CD4-positive, alpha-beta T cell treated with Interleukin-4 for 4 hours (primary cell): ENCODE measurements around the gene SPRED3.
"Not testable (repeated sequence)": the region's sequence is repeated elsewhere in the genome, so short reads cannot be mapped to it uniquely, and the experiment has no call there.

ENCODE experiments used
- DNase-seq: peaks from one replicate; pipeline ENCODE4 v3.0.0-alpha.2; 2020

Gene SPRED3

DNA sequence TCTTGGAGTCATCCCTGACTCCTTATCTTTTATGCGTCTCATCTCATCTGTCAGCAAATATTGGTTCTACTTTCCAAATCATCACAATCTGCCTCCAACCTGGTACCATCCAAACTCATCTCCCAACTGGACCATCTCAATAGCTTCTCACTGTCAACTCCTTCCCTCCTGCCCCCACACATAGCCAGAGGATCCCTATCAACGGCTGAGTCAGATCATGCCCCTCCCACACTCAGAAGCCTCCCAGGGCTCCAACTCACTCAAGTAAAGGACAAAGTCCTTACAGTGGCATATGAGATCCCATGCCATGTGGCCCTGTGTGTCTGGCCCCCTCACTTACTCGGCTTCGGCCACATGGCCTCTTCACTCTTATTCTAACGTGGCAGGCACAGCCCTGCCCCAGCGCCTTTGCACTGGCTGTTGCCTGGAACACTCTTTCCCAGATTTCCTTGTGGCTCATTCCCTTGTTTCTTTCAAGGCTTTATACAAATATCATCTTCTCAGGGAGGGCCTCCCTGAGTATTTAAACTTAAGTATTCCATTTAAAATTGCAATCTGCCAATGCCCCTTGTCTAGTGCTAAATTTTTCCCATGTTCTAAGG is 4.3 kb downstream of the SPRED3 start:
- no peak for DNase-seq

- peak; percentile 65 for DNase-seq
Observed at GRCh38 chr19:38394488-38394887, 6.0 kb downstream of the SPRED3 start.

- peak; percentile 27 for DNase-seq
Observed at GRCh38 chr19:38395381-38396114, 7.1 kb downstream of the SPRED3 start.

DNA sequence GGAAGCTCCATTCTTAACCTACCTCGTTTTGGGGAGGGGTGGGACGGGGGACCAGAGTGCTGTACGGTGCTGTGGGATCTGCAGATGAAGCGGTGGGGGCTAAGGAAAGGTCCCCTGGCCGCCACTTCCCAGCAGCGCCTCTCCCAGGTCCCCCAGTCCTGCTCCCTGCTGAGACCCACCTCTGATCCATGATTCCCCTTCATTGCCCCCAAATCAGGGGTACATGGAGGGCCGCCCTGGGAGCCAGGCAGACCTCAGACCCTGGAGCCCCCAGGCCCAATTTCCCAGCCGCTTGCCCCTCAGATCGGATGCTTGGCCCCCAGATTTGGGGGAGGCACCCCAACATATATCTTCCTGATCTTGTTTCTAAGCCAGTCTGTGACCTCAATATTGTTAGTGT is 10.6 kb downstream of the SPRED3 start:
- no peak for DNase-seq

DNA sequence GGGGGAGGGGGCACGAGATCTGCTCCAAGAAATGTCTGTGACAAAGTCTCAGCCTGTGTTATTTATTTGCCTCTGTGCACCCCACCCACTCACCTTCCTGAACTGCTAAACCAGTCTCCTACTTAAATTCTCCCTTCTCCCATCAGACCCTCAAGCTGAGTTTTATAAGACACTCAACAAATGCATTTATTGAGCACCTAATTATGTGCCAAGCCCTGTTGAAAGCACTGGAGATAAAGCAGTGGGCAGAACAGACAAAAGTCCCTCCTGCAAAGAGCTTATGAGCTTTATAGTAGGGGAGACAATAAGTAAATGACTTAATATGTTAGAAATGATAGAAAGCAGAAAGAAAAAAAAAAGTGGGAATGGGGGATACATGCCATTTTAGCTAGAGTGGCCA is 11.0 kb downstream of the SPRED3 start:
- no peak for DNase-seq

DNA sequence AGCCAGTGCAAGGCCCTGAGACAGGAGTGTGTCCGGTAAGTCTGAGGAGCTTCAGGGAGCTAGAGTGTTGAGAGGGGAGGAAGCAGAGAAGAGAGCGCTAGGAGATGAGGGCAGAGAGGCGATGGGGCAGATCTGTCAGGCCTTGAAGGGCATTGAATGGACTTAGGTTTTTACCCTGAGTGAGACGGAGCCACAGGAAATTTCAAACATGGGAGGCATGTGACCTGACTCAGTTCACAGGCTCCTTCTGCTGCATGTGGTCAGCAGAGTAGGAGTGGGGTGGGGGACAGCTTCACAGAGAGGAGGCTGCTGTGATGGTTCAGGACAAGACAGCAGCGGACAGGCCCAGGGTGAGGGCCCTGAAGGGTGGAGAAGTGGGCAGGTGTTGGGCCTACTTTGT is 11.9 kb downstream of the SPRED3 start:
- no peak for DNase-seq

DNA sequence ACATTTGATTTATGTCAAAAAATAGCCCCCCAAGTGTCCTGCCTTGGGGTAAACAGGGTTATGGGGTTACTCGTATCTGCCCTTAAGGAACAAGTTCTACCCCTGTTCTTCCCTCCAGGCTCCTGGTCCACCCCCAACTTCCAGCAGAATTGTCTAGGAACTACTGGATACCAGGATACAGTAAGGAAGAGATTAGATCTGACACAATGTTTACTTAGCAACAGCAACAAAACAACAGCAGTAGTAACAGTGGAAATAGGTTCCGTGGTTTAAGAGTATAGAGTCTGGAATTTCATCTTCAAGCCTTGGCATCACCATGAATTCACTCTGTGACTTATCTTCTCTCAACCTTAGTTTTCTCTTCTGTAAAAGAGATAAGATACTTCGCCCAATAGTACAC is 12.7 kb downstream of the SPRED3 start:
- DNase-seq = no peak

DNA sequence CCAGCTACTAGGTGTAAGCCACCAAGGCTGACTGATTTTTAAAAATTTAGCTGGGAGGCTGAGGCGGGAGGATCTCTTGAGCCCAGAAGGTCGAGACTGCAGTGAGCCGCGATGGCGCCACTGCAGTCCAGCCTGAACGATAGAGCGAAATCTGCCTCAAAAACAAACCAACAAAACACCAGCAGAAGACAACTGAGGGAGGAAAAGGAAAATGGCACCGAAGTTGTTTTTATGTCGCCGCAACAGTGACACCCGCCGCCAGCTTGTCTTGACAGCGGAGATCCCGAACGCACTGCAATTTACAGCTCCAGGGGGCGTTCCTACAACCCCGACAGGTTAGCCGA is 14.1 kb downstream of the SPRED3 start:
- DNase-seq = no peak

DNA sequence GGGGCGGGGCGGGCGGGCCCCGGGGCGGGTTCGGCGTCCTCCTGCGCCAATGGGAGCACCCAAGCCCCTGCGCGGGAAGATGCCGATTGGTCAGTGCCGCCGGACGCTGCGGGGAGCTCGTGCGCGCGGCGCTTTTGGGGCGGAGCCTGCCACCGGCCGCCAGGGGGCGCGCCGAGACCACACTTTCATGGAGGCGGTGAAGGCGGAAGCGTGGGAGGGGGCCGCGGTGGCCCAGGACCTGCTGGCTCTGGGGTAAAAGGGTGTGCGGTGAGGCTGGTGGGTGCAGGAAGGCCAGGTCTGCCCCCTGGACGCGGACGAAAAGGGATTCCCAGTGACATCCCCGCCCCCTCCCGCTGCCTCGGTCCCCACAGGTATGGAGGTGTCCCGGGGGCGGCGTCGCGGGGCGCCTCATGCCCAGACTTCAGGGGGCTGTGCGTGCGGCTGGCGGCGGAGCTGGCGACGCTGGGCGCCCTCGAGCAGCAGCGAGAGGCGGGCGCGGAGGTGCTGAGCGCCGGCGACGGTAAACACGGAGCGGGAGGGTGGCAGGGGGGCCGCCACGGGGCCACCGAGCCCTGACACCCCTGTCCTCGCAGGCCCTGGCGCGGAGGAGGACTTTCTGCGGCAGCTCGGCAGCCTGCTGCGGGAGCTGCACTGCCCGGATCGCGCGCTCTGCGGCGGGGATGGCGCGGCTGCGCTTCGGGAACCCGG is 14.6 kb downstream of the SPRED3 start, which contains the start of gene FAM98C:
FAM98C (plus strand) TSS at position 127 of the 708 bp plus-strand sequence; CDS start at position 188, 61 bp downstream.
- DNase-seq = peak; percentile 97

- DNase-seq = no peak
Observed at GRCh38 chr19:38404858-38405257, 16.4 kb downstream of the SPRED3 start.

- DNase-seq = no peak
Observed at GRCh38 chr19:38405276-38405675, 16.8 kb downstream of the SPRED3 start.

DNA sequence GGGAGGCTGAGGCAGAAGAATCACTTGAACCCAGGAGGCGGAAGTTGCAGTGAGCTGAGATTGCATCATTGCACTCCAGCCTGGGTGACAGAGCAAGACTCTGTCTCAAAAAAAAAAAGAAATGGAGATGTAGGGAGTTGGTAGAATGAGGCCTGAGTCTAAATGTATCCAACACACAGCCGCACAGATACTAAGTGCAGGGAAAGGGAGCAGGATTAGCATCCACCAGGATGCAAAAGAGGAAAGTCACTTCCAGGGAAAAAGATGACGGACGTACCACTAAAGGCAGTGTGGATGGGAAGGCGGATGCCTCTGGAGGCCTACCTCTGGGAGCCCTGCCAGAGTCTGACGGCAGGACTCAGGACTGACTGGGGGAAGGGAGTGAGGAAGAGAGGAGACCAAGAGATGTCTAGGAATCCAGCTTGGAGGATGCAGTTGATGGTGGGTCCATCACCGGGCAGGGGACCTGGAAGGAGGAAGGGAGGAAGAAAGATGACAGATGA is 21.2 kb downstream of the SPRED3 start:
- no peak for DNase-seq

- DNase-seq = not testable (repeated sequence)
Observed at GRCh38 chr19:38410407-38410806, 21.9 kb downstream of the SPRED3 start.

GRCh38 chr19:38411041-38411712 is 22.7 kb downstream of the SPRED3 start:
- DNase-seq = no peak

DNA sequence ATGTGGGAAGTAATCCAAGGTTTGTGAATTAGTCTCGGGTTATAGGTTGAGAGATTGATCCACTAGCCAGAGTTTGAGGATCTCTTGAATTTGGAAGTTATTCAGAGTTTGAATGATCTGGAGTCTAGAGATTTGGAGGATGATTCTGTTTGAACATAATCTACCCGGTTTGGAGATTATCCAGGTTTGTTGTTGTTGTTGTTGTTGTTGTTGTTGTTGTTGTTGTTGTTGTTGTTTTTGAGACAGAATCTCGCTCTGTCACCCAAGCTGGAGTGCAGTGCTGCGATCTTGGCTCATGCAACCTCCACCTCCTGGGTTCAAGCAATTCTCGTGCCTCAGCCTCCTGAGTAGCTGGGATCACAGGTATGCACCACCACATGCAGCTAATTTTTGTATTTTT is 23.4 kb downstream of the SPRED3 start:
- not testable (repeated sequence) for DNase-seq

DNA sequence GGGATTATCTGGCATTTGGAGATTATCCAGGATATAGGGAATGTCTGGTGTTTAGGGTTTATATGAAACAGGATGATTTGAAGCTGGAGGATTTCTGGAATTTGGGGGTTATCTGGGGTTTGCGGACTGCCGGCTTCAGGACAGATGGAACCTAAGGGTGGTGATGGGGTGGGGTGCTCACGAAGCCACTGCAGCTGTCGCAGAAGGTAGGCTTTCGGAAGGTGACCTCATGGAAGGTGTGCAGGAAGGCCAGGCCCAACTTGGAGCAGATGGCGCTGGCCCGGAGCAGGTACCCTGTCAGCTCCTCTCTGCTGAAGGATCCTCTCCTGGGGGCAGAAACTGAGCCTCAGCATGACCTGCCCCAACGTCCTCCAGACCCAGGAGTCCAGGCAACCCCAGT is 24.0 kb downstream of the SPRED3 start:
- DNase-seq = no peak

DNA sequence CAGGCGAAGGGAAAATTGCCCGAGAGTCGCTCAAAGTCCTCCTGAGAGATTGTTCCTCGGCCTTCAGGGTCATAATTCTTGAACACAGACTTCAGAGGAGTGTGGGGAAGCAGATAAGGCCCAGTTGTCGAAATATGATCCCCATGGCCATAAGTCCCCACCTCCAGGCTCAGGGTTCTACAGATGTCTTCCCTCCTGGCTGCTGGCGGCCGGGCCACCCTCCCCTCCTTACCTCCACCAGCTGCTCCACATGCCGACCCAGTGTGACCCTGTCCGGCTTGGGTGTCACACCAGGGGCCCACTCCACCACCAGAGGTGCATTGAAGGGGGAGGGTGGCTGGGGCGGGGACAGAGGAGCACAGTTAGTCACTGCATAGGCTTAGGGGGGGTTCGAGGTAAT is 24.5 kb downstream of the SPRED3 start:
- DNase-seq = no peak

GRCh38 chr19:38413416-38413815 is 24.9 kb downstream of the SPRED3 start:
- no peak for DNase-seq

DNA sequence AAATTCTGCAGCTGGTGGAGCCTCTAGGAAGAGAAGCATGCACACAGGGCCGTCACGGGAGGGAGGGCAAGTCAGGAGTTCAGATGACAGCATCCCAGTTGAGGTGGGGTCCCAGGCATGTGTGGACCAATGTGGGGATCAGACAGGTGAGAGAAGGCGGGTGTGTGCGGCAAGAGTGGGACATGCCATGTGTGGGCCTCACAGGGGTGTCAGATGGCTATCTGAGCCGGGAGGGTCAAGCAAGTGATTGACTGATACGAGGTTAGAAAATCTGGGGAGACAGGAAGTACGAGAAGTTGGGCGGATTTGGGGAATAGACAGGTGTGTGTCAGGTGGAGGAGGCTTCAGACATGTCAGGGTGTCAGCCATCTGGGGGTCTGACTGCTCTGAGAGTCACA is 28.6 kb downstream of the SPRED3 start:
- DNase-seq = no peak

- peak; percentile 65 for DNase-seq
Observed at GRCh38 chr19:38417544-38418506, 29.3 kb downstream of the SPRED3 start.

- DNase-seq = no peak
Observed at GRCh38 chr19:38420935-38421334, 32.4 kb downstream of the SPRED3 start.

DNA sequence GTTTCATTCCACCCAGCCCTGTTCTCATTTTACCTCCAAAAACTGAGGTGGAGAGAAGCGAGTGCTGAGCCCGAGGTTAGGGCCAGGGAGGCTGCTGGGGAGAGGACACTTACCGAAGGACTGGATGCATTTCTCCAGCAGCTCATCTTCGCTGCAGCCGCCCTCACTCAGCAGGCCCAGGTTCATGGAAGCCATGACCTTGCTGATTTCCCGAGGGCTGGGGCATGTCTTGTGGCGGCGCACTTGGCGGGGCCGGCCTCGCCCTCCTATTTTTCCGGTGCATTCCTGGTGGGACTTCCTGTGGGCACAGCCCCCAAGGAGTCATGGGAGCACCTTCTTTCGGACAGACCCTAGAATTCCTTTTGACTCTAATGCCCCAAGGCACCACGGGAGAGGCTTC is 33.4 kb downstream of the SPRED3 start:
- DNase-seq = no peak
